ENCODE measurements around the gene RNU7-1.

Gene RNU7-1

DNA sequence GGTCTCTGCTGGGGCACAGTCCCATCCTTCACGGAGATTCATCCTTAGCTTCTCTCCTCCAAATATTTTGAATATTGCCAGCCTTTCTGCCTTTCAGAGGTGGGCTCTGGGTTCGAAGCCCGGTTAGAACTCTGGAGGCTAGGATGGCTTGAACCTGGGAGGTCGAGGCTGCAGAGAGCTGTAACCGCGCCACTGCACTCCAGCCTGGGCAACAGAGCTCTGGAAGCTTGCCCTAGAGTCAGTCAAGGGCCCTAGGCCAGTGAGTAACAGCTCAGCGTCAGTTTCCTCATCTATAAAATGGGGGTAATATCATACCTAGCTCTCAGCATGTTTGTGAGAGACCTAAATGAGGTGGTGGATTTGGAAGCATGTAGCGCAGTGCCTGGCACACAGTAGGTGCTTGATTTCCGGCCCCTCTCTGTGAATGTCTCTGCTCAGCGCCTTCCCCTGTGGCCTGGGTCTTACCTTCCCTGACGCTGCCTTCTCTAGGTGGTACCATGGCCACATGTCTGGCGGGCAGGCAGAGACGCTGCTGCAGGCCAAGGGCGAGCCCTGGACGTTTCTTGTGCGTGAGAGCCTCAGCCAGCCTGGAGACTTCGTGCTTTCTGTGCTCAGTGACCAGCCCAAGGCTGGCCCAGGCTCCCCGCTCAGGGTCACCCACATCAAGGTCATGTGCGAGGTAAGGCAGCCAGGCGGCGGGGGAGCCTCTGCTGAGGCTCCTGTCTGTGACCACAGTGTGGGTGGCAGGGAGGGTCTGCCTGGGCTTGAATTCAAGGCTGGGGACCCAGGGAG lies 10.9 kb downstream of the RNU7-1 start:
- DNase-seq: no peak
- Mint-ChIP-seq H3K4me3 (no peak overlapping the region), H3K27me3 (ENCODE audit: low read depth, poor library complexity) (peaks cover 2% of the 10 kb centered on the region), H3K36me3 (ENCODE audit: low read depth) (no peaks in the 10 kb centered on the region), H3K4me1 (peaks cover 61% of the 10 kb centered on the region), H3K9me3 (no peaks in the 10 kb centered on the region), H3K27ac (peak overlapping the region; percentile 82)
- TF ChIP-seq, protein P1, sequence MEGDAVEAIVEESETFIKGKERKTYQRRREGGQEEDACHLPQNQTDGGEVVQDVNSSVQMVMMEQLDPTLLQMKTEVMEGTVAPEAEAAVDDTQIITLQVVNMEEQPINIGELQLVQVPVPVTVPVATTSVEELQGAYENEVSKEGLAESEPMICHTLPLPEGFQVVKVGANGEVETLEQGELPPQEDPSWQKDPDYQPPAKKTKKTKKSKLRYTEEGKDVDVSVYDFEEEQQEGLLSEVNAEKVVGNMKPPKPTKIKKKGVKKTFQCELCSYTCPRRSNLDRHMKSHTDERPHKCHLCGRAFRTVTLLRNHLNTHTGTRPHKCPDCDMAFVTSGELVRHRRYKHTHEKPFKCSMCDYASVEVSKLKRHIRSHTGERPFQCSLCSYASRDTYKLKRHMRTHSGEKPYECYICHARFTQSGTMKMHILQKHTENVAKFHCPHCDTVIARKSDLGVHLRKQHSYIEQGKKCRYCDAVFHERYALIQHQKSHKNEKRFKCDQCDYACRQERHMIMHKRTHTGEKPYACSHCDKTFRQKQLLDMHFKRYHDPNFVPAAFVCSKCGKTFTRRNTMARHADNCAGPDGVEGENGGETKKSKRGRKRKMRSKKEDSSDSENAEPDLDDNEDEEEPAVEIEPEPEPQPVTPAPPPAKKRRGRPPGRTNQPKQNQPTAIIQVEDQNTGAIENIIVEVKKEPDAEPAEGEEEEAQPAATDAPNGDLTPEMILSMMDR (IDR thresholded peaks at IDR 0.05): no peak

DNA sequence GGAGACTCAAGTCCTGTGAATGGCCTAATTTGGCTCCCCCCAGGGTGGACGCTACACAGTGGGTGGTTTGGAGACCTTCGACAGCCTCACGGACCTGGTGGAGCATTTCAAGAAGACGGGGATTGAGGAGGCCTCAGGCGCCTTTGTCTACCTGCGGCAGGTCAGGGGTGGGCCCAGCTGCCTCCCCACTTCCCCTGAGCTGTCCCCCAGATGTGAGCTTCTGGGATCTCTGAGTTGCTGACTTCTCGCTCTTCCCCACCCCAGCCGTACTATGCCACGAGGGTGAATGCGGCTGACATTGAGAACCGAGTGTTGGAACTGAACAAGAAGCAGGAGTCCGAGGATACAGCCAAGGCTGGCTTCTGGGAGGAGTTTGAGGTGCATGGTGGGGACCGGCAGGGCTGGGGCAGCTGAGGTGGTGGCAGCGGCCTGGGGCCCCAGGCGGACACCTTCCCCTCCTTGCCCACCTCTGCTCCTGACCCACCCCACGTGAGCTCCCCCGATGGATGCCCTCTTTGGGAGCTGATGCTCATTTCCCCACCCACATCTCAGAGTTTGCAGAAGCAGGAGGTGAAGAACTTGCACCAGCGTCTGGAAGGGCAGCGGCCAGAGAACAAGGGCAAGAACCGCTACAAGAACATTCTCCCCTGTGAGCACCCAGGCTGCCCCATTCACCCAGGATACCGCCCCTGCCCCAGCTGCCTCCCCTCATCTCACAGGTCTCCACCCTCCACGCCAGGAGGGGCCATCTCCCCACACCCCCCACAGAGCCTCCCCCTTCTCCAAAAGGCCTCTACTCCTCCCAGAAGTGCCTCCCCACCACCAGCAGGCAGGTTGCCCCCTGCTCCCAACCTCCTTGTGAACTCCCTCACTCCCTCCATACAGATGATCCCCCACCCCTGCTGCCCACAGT lies 11.7 kb downstream of the RNU7-1 start:
- TF ChIP-seq, protein P1 (IDR thresholded peaks at IDR 0.05): no peak
- no peak overlapping the region for H3K4me3 Mint-ChIP-seq
- DNase-seq: no peak
- no peaks in the 10 kb centered on the region for H3K36me3 Mint-ChIP-seq (ENCODE audit: low read depth)
- H3K9me3 Mint-ChIP-seq: no peaks in the 10 kb centered on the region
- H3K27ac Mint-ChIP-seq: no peak overlapping the region
- peaks cover 58% of the 10 kb centered on the region for H3K4me1 Mint-ChIP-seq
- peaks cover 2% of the 10 kb centered on the region for H3K27me3 Mint-ChIP-seq (ENCODE audit: low read depth, poor library complexity)

DNA sequence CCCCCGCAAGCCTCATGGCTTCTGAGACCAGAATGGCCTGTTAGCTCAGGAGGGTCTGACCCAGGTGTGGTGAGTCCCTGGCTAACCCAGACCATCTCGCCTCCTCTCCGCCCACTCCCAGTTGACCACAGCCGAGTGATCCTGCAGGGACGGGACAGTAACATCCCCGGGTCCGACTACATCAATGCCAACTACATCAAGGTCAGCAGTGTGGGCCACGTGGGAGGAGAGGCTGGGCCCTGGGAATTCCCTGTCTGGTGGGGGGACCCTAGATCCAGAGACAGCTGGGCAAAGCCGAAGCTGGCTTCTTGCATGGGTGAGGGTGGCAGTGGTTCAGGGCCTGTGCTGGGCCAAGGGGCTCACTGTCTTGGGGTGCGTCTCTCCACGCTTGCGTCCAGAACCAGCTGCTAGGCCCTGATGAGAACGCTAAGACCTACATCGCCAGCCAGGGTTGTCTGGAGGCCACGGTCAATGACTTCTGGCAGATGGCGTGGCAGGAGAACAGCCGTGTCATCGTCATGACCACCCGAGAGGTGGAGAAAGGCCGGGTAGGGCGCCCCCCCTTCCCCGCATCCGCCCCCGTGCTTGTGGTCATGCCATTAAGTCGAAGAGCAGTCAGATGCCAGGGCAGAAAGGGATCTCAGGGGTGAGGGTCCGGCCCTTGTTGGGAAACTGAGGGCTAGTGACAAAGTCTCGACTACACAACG lies 12.6 kb downstream of the RNU7-1 start:
- Mint-ChIP-seq H3K9me3 (no peaks in the 10 kb centered on the region), H3K27ac (no peak overlapping the region), H3K4me1 (peaks cover 65% of the 10 kb centered on the region), H3K36me3 (ENCODE audit: low read depth) (no peaks in the 10 kb centered on the region), H3K27me3 (ENCODE audit: low read depth, poor library complexity) (peaks cover 2% of the 10 kb centered on the region), H3K4me3 (no peak overlapping the region)
- DNase-seq: no peak
- TF ChIP-seq, protein P1 (IDR thresholded peaks at IDR 0.05): no peak

DNA sequence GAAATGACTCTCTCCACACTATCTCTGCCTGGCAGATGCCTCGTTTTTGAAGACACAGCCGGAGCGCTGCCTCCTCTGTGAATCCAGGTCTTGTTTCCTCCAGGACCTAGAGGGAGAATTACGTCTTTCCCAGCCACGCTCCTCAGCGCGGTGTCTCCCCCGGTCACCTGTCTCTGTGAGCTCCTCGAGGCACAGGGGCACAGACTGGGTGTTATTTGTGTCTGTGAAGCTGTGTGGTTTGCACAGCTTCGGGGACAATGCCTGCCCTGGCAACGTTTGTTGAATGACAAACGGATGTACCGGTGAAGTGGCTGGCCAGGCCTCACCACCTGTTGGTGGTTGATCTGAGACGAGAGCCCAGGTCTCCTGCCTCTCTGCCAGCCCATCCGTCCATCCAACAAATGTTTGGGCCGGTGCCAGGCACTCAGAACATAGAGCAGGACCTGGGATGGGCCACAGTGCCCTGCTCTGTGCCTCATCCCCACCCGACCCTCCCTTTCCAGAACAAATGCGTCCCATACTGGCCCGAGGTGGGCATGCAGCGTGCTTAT lies 13.6 kb downstream of the RNU7-1 start:
- Mint-ChIP-seq H3K36me3 (ENCODE audit: low read depth) (no peaks in the 10 kb centered on the region), H3K27me3 (ENCODE audit: low read depth, poor library complexity) (peaks cover 2% of the 10 kb centered on the region), H3K9me3 (no peaks in the 10 kb centered on the region), H3K4me1 (peaks cover 71% of the 10 kb centered on the region), H3K4me3 (no peak overlapping the region), H3K27ac (peak overlapping the region; percentile 85)
- TF ChIP-seq, protein P1 (IDR thresholded peaks at IDR 0.05): no peak
- DNase-seq: no peak

DNA sequence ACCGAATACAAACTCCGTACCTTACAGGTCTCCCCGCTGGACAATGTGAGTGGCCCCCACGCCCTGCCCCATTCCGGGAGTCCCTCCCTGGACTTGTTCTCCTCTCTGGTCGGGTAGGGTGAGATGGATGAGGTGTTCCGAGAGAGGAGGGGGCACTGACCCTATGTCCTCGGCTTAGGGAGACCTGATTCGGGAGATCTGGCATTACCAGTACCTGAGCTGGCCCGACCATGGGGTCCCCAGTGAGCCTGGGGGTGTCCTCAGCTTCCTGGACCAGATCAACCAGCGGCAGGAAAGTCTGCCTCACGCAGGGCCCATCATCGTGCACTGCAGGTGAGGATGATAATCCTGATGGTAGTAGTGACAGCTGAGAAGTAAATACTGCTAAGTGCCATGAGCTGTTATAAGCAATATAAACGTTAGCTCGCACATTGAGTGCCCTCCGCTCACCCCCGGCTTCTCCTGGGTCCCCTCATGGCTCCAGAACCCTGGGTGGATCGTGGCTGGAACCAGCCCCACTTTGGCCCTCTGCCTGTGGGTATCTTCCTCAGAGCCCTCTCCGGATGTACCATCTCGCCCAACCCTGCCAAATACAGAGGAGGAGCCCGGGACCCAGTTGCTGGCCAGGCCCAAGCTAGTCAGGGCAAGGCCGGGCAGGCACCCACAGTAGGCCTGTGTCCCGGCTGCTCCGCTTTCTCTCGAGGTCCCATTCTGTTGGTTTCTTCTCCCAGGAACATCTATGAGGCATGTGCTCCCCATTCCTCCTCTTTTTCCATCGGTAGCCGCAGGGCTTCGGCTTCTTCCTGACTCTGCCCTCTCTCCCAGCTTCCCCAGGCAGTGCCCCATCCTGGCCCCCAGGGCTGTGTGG lies 14.4 kb downstream of the RNU7-1 start:
- Mint-ChIP-seq H3K36me3 (ENCODE audit: low read depth) (no peaks in the 10 kb centered on the region), H3K4me1 (peaks cover 71% of the 10 kb centered on the region), H3K27me3 (ENCODE audit: low read depth, poor library complexity) (peaks cover 2% of the 10 kb centered on the region), H3K9me3 (no peaks in the 10 kb centered on the region), H3K27ac (peak overlapping the region; percentile 13), H3K4me3 (no peak overlapping the region)
- TF ChIP-seq, protein P1 (IDR thresholded peaks at IDR 0.05): no peak
- no peak for DNase-seq
